ENCODE data around the gene ABLIM1.

GRCh38 chr10:114678336-114678735 is 20.3 kb upstream of the ABLIM1 start:
- TF ChIP-seq POLR2AphosphoS5 (IDR thresholded peaks at IDR 0.05; ENCODE audit: low read depth, low read length) (no peak), TAF1 (IDR thresholded peaks at IDR 0.05; ENCODE audit: borderline replicate concordance, insufficient read depth, low read length) (no peak), SIN3A (IDR thresholded peaks at IDR 0.05; ENCODE audit: borderline replicate concordance, insufficient read depth, low read length) (no peak)
- TF ChIP-seq, protein P1, sequence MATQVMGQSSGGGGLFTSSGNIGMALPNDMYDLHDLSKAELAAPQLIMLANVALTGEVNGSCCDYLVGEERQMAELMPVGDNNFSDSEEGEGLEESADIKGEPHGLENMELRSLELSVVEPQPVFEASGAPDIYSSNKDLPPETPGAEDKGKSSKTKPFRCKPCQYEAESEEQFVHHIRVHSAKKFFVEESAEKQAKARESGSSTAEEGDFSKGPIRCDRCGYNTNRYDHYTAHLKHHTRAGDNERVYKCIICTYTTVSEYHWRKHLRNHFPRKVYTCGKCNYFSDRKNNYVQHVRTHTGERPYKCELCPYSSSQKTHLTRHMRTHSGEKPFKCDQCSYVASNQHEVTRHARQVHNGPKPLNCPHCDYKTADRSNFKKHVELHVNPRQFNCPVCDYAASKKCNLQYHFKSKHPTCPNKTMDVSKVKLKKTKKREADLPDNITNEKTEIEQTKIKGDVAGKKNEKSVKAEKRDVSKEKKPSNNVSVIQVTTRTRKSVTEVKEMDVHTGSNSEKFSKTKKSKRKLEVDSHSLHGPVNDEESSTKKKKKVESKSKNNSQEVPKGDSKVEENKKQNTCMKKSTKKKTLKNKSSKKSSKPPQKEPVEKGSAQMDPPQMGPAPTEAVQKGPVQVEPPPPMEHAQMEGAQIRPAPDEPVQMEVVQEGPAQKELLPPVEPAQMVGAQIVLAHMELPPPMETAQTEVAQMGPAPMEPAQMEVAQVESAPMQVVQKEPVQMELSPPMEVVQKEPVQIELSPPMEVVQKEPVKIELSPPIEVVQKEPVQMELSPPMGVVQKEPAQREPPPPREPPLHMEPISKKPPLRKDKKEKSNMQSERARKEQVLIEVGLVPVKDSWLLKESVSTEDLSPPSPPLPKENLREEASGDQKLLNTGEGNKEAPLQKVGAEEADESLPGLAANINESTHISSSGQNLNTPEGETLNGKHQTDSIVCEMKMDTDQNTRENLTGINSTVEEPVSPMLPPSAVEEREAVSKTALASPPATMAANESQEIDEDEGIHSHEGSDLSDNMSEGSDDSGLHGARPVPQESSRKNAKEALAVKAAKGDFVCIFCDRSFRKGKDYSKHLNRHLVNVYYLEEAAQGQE (IDR thresholded peaks at IDR 0.05; ENCODE audit: insufficient read depth in 1 of 2, low read depth in 2 of 2, low read length in 2 of 2) = no peak
